Stimulated activated CD4-positive, alpha-beta T cell treated with anti-CD3 and anti-CD28 coated beads, Interleukin-12 subunit alpha, Interleukin-12 subunit beta, amount 100 ng/mL, for 4 hours (primary cell): Measurements from ENCODE around the gene SYT12.

Experiments
- DNase-seq: peaks from one replicate; pipeline ENCODE4 v3.0.0-alpha.2; 2020

SYT12 gene

GRCh38 chr11:67031791-67032561 is 9.0 kb downstream of the SYT12 start:
- DNase-seq: no peak

GRCh38 chr11:67032830-67033551 is 10.1 kb downstream of the SYT12 start:
- DNase-seq: no peak

GRCh38 chr11:67033661-67034166 is 10.8 kb downstream of the SYT12 start:
- DNase-seq: no peak

- DNase-seq: no peak
Measured at GRCh38 chr11:67034350-67034749, 11.4 kb downstream of the SYT12 start.

- DNase-seq: no peak
Measured at GRCh38 chr11:67040147-67040546, 17.2 kb downstream of the SYT12 start.

- DNase-seq: no peak
Measured at GRCh38 chr11:67041602-67042001, 18.7 kb downstream of the SYT12 start.

- DNase-seq: no peak
Measured at GRCh38 chr11:67043572-67044349, 20.8 kb downstream of the SYT12 start.

GRCh38 chr11:67044496-67044895 is 21.6 kb downstream of the SYT12 start:
- DNase-seq: no peak

GRCh38 chr11:67045314-67045713 is 22.4 kb downstream of the SYT12 start:
- DNase-seq: no peak

- DNase-seq: no peak
Measured at GRCh38 chr11:67048515-67049130, 25.7 kb downstream of the SYT12 start.

GRCh38 chr11:67050139-67050538 is 27.2 kb downstream of the SYT12 start:
- DNase-seq: no peak

GRCh38 chr11:67051180-67051893 is 28.4 kb downstream of the SYT12 start:
- DNase-seq: no peak

GRCh38 chr11:67051945-67052488 is 29.1 kb downstream of the SYT12 start:
- DNase-seq: no peak

- no peak for DNase-seq
Measured at GRCh38 chr11:67052891-67053290, 30.0 kb downstream of the SYT12 start.

- peak; percentile 18 for DNase-seq
Measured at GRCh38 chr11:67053896-67054329, 31.0 kb downstream of the SYT12 start.

GRCh38 chr11:67054346-67054835 is 31.5 kb downstream of the SYT12 start:
- no peak for DNase-seq

- no peak for DNase-seq
Measured at GRCh38 chr11:67054836-67055523, 32.0 kb downstream of the SYT12 start.

- peak; percentile 35 for DNase-seq
Measured at GRCh38 chr11:67055812-67056211, 32.9 kb downstream of the SYT12 start.

- peak; percentile 38 for DNase-seq
Measured at GRCh38 chr11:67056267-67057204, 33.6 kb downstream of the SYT12 start, which contains the start of gene RHOD. Gene RHOD, plus strand, starts transcription at chr11:67056847. Its CDS starts 56 bp downstream, at chr11:67056903.

GRCh38 chr11:67057205-67057672 is 34.3 kb downstream of the SYT12 start:
- DNase-seq: no peak
